HCT116 (cell line): ENCODE data around the gene CYB5B.

Experiments
- EGR1 ChIP-seq: IDR thresholded peaks from 2 replicates; pipeline ENCODE4 v1.6.1; 2012; ENCODE audit warnings: low read depth
- POLR2A ChIP-seq: IDR thresholded peaks from 2 replicates; pipeline ENCODE4 v1.7.0; 2011; ENCODE audit warnings: borderline replicate concordance; ENCODE audit not compliant: insufficient read depth, insufficient read length; ENCODE audit errors: extremely low read depth
- POLR2AphosphoS5 ChIP-seq: IDR thresholded peaks from 2 replicates; pipeline ENCODE4 v1.6.1; 2011; ENCODE audit warnings: mild to moderate bottlenecking, low read depth, low read length, moderate library complexity
- ZNF274 ChIP-seq: fragments of 200-500 bp; sonication (Bioruptor generic); IDR thresholded peaks from 2 replicates; pipeline ENCODE4 v1.6.1; 2014; ENCODE audit warnings: mild to moderate bottlenecking, low read depth, low read length, inconsistent platforms
- TF ChIP-seq, protein P1 (sequence below): IDR thresholded peaks from 2 replicates; pipeline ENCODE4 v1.6.1; 2012; ENCODE audit warnings: low read depth
- TF ChIP-seq, protein P2 (sequence below), 3 experiments: fragments of 200-600 bp in 1 of 3; sonication (generic) in 1 of 3; IDR thresholded peaks in 2 of 3; conservative IDR thresholded peaks in 1 of 3; 2 replicates each; pipeline ENCODE4 v1.5.1; 2012 to 2017; ENCODE audit warnings: low read depth in 2 of 3, low read length in 2 of 3, antibody characterized with exemption in 1 of 3, borderline replicate concordance in 1 of 3, control low read depth in 1 of 3, mild to moderate bottlenecking in 1 of 3, mixed read lengths in 1 of 3, mixed run types in 1 of 3, moderate library complexity in 1 of 3; ENCODE audit not compliant: insufficient read depth in 1 of 3
- TF ChIP-seq, protein P3 (sequence below): IDR thresholded peaks from 2 replicates; pipeline ENCODE4 v1.6.1; 2012

DNA sequence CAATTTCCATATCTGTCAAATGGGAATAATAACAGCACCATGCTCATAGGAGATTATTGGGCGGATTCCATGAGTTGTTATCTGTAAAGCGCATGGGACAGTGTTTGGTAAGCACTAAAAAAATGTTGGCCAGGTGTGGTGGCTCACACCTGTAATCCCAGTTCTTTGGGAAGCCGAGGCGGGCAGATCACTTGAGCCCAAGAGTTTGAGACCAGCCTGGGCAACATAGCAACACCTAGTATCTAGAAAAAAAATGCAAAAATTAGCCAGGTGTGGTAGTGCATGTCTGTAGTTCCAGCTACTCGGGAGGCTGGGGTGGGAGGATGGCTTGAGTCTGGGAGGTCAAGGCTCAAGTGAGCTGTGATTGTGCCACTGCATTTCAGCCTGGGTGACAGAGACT lies 74.5 kb downstream of the CYB5B start:
- TF ChIP-seq, protein P1, sequence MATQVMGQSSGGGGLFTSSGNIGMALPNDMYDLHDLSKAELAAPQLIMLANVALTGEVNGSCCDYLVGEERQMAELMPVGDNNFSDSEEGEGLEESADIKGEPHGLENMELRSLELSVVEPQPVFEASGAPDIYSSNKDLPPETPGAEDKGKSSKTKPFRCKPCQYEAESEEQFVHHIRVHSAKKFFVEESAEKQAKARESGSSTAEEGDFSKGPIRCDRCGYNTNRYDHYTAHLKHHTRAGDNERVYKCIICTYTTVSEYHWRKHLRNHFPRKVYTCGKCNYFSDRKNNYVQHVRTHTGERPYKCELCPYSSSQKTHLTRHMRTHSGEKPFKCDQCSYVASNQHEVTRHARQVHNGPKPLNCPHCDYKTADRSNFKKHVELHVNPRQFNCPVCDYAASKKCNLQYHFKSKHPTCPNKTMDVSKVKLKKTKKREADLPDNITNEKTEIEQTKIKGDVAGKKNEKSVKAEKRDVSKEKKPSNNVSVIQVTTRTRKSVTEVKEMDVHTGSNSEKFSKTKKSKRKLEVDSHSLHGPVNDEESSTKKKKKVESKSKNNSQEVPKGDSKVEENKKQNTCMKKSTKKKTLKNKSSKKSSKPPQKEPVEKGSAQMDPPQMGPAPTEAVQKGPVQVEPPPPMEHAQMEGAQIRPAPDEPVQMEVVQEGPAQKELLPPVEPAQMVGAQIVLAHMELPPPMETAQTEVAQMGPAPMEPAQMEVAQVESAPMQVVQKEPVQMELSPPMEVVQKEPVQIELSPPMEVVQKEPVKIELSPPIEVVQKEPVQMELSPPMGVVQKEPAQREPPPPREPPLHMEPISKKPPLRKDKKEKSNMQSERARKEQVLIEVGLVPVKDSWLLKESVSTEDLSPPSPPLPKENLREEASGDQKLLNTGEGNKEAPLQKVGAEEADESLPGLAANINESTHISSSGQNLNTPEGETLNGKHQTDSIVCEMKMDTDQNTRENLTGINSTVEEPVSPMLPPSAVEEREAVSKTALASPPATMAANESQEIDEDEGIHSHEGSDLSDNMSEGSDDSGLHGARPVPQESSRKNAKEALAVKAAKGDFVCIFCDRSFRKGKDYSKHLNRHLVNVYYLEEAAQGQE, result no peak
- TF ChIP-seq, protein P2, sequence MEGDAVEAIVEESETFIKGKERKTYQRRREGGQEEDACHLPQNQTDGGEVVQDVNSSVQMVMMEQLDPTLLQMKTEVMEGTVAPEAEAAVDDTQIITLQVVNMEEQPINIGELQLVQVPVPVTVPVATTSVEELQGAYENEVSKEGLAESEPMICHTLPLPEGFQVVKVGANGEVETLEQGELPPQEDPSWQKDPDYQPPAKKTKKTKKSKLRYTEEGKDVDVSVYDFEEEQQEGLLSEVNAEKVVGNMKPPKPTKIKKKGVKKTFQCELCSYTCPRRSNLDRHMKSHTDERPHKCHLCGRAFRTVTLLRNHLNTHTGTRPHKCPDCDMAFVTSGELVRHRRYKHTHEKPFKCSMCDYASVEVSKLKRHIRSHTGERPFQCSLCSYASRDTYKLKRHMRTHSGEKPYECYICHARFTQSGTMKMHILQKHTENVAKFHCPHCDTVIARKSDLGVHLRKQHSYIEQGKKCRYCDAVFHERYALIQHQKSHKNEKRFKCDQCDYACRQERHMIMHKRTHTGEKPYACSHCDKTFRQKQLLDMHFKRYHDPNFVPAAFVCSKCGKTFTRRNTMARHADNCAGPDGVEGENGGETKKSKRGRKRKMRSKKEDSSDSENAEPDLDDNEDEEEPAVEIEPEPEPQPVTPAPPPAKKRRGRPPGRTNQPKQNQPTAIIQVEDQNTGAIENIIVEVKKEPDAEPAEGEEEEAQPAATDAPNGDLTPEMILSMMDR (IDR thresholded peaks at IDR 0.05 in 2 of 3, conservative IDR thresholded peaks at IDR 0.05 in 1 of 3; ENCODE audit: borderline replicate concordance in 1 of 3, insufficient read depth in 1 of 3, low read depth in 2 of 3, low read length in 2 of 3), result no peak
- no peak for TF ChIP-seq ZNF274
- TF ChIP-seq POLR2A, result no peak
- TF ChIP-seq, protein P3, sequence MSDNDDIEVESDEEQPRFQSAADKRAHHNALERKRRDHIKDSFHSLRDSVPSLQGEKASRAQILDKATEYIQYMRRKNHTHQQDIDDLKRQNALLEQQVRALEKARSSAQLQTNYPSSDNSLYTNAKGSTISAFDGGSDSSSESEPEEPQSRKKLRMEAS, result no peak
- no peak for TF ChIP-seq POLR2AphosphoS5
- TF ChIP-seq EGR1, result no peak
